ENCODE measurements around the gene RFC1. TPM values are rescaled to one million over a fixed set of nuclear protein-coding genes. Genes with fewer than 3 reads are reported as not detected.
"Not testable (repeated sequence)": the region's sequence is repeated elsewhere in the genome, so short reads cannot be mapped to it uniquely, and the experiment has no call there.

RFC1 gene
- polyA plus RNA-seq, 6 donors from 2014 or later, result 9.0 to 54.7 (median 37.9) TPM

DNA sequence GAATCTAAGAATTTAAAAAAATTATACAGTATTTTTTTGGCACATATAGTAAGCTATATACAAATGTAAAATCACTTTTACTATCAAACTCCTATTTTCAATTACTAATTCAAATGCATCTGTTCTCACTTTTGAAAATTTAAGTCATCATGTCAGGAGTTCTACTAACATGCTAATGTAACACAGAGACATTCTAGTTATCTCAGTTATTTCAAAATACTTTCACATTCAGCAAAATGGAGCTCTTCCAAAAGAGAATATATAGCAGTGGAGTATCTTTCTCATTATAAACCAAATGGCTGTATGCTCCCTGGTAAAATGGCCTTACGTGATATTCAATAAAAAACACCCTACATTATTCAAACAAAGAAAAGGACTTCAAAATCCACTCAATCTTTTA is 42.3 kb downstream of the RFC1 start:
- no peak overlapping the region for H3K4me3 Mint-ChIP-seq
- H3K27ac Mint-ChIP-seq, result peak overlapping the region in 2 of 6 donors; percentile 41 to 47
- ATAC-seq (ENCODE audit: low read depth in 2 of 2) (no peak), DNase-seq (no peak)
- H3K36me3 Mint-ChIP-seq, result peaks cover 34 to 45% of the 10 kb centered on the region in 2 donors
- peaks cover 0 to 5% (median 3%) of the 10 kb centered on the region in 3 donors for H3K4me1 Mint-ChIP-seq
- no peaks in the 10 kb centered on the region for H3K27me3 Mint-ChIP-seq
- H3K9me3 Mint-ChIP-seq, result no peaks in the 10 kb centered on the region

GRCh38 chr4:39320381-39321115 is 45.6 kb downstream of the RFC1 start:
- no peak overlapping the region for H3K27ac Mint-ChIP-seq
- ATAC-seq (ENCODE audit: low read depth in 2 of 2), result no peak

GRCh38 chr4:39319676-39320075 is 46.5 kb downstream of the RFC1 start:
- no peaks in the 10 kb centered on the region for H3K4me1 Mint-ChIP-seq
- ATAC-seq (ENCODE audit: low read depth in 2 of 2), result no peak
- peaks cover 3 to 18% of the 10 kb centered on the region in 2 donors for H3K36me3 Mint-ChIP-seq
- H3K4me3 Mint-ChIP-seq, result no peak overlapping the region
- no peaks in the 10 kb centered on the region for H3K9me3 Mint-ChIP-seq
- no peaks in the 10 kb centered on the region for H3K27me3 Mint-ChIP-seq
- DNase-seq, result no peak
- no peak overlapping the region for H3K27ac Mint-ChIP-seq

More at GRCh38 chr4:39320381-39321115, 45.6 kb downstream of the RFC1 start:
- Mint-ChIP-seq H3K36me3 (peaks cover 12 to 25% of the 10 kb centered on the region in 2 donors), H3K4me1 (no peaks in the 10 kb centered on the region), H3K9me3 (no peaks in the 10 kb centered on the region), H3K27me3 (no peaks in the 10 kb centered on the region), H3K4me3 (no peak overlapping the region)
- DNase-seq, result no peak

- Mint-ChIP-seq H3K36me3 (peaks cover 26 to 28% of the 10 kb centered on the region in 2 donors), H3K27ac (no peak overlapping the region)
Observed at GRCh38 chr4:39312816-39313215, 53.3 kb downstream of the RFC1 start.

DNA sequence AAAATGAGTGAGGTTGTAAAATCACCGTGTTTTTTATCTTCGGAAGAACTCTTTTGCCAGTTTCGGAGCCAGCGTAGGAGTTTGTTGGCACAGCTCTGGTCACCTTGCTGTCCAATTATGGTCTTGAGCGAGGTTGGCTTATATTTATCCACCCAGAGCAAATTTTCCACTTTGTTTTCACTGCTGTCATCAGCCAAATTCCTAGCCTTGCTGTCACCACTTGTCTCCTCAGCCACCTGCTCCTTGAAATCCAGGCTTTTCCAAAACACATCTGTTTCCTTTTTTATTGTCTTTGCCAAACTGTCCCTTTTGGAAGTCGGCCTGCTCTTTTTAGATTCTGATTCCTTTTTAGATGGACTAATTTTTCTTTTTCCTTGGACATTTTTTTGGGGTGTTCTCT is 57.6 kb downstream of the RFC1 start:
- Mint-ChIP-seq H3K4me1 (peaks cover 0 to 8% (median 0%) of the 10 kb centered on the region in 3 donors), H3K27ac (peak overlapping the region in 3 of 6 donors; percentile 8 to 79 (median 68)), H3K4me3 (no peak overlapping the region), H3K36me3 (peaks cover 27 to 38% of the 10 kb centered on the region in 2 donors), H3K27me3 (no peaks in the 10 kb centered on the region), H3K9me3 (no peaks in the 10 kb centered on the region)
- ATAC-seq (ENCODE audit: low read depth in 2 of 2) (no peak), DNase-seq (no peak)

More at GRCh38 chr4:39312816-39313215, 53.3 kb downstream of the RFC1 start:
- Mint-ChIP-seq H3K27me3 (no peaks in the 10 kb centered on the region), H3K9me3 (no peaks in the 10 kb centered on the region), H3K4me3 (no peak overlapping the region), H3K4me1 (peaks cover 0 to 8% (median 0%) of the 10 kb centered on the region in 3 donors)
- no peak for ATAC-seq (ENCODE audit: low read depth in 2 of 2)
- no peak for DNase-seq

DNA sequence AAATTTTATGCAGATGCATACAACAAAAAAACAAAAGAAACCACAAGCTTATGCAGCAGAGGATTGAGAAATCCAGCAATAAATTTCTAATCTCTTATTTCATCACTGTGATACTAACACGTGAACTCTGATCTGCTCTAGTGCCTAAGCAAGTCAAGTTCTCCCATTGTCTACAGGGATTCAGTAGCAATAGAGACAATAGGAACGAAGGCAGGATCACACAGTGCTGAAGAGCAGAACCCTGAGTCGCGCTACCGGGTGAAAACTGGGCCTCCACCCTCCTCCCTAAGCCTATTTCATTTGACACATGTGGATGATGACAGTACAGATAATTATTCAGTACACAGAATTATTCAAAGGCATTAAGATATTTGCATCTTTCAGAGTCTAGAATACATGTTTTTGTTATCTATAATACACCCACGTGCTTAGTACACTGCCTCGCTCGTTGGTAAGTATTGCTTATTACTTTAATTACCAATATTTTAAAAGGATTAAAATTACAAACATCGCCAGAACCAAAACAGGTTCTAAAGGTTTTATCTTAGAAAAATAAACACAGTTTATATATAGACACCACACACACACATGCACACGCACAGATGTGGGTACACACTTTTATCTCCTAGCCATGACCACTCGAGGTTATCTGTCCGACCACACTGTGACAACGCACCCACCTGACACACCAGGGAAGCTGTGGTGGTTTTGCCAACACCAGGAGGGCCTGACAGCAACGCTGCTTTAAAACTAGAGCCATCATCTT is 60.1 kb downstream of the RFC1 start:
- H3K4me1 Mint-ChIP-seq, result peaks cover 0 to 8% (median 0%) of the 10 kb centered on the region in 3 donors
- H3K36me3 Mint-ChIP-seq, result peaks cover 31 to 32% of the 10 kb centered on the region in 2 donors
- no peak overlapping the region for H3K4me3 Mint-ChIP-seq
- no peaks in the 10 kb centered on the region for H3K27me3 Mint-ChIP-seq
- ATAC-seq (ENCODE audit: low read depth in 2 of 2), result no peak
- peak overlapping the region in 2 of 6 donors; percentile 23 to 57 for H3K27ac Mint-ChIP-seq
- no peaks in the 10 kb centered on the region for H3K9me3 Mint-ChIP-seq
- no peak for DNase-seq

- DNase-seq (no peak), ATAC-seq (ENCODE audit: low read depth in 2 of 2) (no peak)
- no peaks in the 10 kb centered on the region for H3K27me3 Mint-ChIP-seq
- H3K9me3 Mint-ChIP-seq, result no peaks in the 10 kb centered on the region
- H3K27ac Mint-ChIP-seq, result peak overlapping the region in 1 of 6 donors; percentile 8
- no peak overlapping the region for H3K4me3 Mint-ChIP-seq
- peaks cover 26 to 37% of the 10 kb centered on the region in 2 donors for H3K36me3 Mint-ChIP-seq
- peaks cover 0 to 8% (median 0%) of the 10 kb centered on the region in 3 donors for H3K4me1 Mint-ChIP-seq
Observed at GRCh38 chr4:39304651-39305050, 61.5 kb downstream of the RFC1 start.

- no peaks in the 10 kb centered on the region for H3K27me3 Mint-ChIP-seq
- peaks cover 19 to 32% of the 10 kb centered on the region in 2 donors for H3K36me3 Mint-ChIP-seq
- peak overlapping the region in 1 of 6 donors; percentile 14 for H3K27ac Mint-ChIP-seq
- H3K9me3 Mint-ChIP-seq, result no peaks in the 10 kb centered on the region
- DNase-seq (no peak), ATAC-seq (ENCODE audit: low read depth in 2 of 2) (no peak)
- peaks cover 0 to 7% (median 0%) of the 10 kb centered on the region in 3 donors for H3K4me1 Mint-ChIP-seq
- H3K4me3 Mint-ChIP-seq, result no peak overlapping the region
Observed at GRCh38 chr4:39303871-39304270, 62.3 kb downstream of the RFC1 start.

- no peak for DNase-seq
- Mint-ChIP-seq H3K27me3 (no peaks in the 10 kb centered on the region), H3K27ac (peak overlapping the region in 1 of 6 donors; percentile 61), H3K36me3 (peaks cover 9 to 36% of the 10 kb centered on the region in 2 donors), H3K9me3 (no peaks in the 10 kb centered on the region), H3K4me3 (no peak overlapping the region), H3K4me1 (no peaks in the 10 kb centered on the region)
- no peak for ATAC-seq (ENCODE audit: low read depth in 2 of 2)
Observed at GRCh38 chr4:39302901-39303300, 63.3 kb downstream of the RFC1 start.

DNA sequence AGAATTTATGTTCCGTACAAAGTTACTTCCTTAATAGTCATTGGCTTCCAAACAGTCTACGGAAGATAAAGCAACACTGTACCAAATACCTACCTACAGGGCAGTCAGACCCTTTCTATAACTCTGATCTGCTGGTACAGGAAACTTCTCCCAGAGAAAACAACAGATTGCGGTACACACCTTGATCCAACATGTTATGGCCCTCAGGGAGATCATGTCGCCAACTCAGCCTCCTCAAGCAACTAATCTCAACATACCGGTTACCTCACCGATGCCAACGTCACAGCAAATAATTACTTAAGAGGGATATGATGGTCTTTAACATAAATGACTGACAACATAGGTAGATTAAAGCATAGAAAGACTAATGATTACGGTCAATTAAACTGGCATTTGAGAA is 70.4 kb downstream of the RFC1 start:
- no peaks in the 10 kb centered on the region for H3K27me3 Mint-ChIP-seq
- H3K4me3 Mint-ChIP-seq, result no peak overlapping the region
- ATAC-seq (ENCODE audit: low read depth in 2 of 2) (no peak), DNase-seq (no peak)
- H3K27ac Mint-ChIP-seq, result no peak overlapping the region
- no peaks in the 10 kb centered on the region for H3K4me1 Mint-ChIP-seq
- no peaks in the 10 kb centered on the region for H3K9me3 Mint-ChIP-seq
- H3K36me3 Mint-ChIP-seq, result peaks cover under 1 to 40% of the 10 kb centered on the region in 2 donors

- not testable (repeated sequence) for H3K4me1 Mint-ChIP-seq; ATAC-seq (ENCODE audit: low read depth in 2 of 2)
- H3K27ac Mint-ChIP-seq, result peak overlapping the region in 1 of 6 donors; percentile 52
Observed at GRCh38 chr4:39292433-39292832, 73.7 kb downstream of the RFC1 start.

GRCh38 chr4:39291686-39292085 is 74.5 kb downstream of the RFC1 start:
- DNase-seq, result no peak
- Mint-ChIP-seq H3K27ac (no peak overlapping the region), H3K27me3 (no peaks in the 10 kb centered on the region), H3K36me3 (peaks cover 17 to 48% of the 10 kb centered on the region in 2 donors), H3K4me3 (no peak overlapping the region), H3K4me1 (no peaks in the 10 kb centered on the region), H3K9me3 (no peaks in the 10 kb centered on the region)
- no peak for ATAC-seq (ENCODE audit: low read depth in 2 of 2)

More at GRCh38 chr4:39292433-39292832, 73.7 kb downstream of the RFC1 start:
- not testable (repeated sequence) for DNase-seq, H3K9me3 Mint-ChIP-seq, H3K4me3 Mint-ChIP-seq, H3K27me3 Mint-ChIP-seq
- peaks cover 17 to 42% of the 10 kb centered on the region in 2 donors for H3K36me3 Mint-ChIP-seq

- H3K27ac Mint-ChIP-seq, result peak overlapping the region in 1 of 6 donors; percentile 12
- no peak for ATAC-seq (ENCODE audit: low read depth in 2 of 2)
- no peaks in the 10 kb centered on the region for H3K4me1 Mint-ChIP-seq
- H3K27me3 Mint-ChIP-seq, result no peaks in the 10 kb centered on the region
- DNase-seq, result no peak
- peaks cover 17 to 44% of the 10 kb centered on the region in 2 donors for H3K36me3 Mint-ChIP-seq
- no peak overlapping the region for H3K4me3 Mint-ChIP-seq
- H3K9me3 Mint-ChIP-seq, result no peaks in the 10 kb centered on the region
Observed at GRCh38 chr4:39287223-39287622, 78.9 kb downstream of the RFC1 start.

DNA sequence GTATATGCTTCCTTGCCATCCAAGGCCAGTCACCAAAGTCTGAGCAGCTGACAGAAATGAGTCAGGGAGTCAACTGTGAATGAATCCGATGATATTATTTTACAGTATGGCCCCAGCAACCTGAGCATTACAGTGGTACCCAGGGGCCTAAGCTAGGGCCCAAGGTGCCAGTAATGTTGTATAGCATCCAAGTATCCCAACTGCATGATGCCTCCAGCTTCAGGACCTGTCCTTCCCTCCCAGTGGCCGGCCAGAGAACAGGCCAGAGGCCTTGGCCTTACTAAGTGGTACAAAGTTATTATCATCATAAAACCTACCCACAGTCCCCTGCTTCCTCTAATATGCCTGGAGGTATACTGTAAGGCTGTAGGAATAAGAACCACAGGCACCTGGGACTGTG is 79.9 kb downstream of the RFC1 start:
- ATAC-seq (ENCODE audit: low read depth in 2 of 2), result no peak
- Mint-ChIP-seq H3K4me1 (no peaks in the 10 kb centered on the region), H3K36me3 (peaks cover 17 to 35% of the 10 kb centered on the region in 2 donors), H3K27ac (peak overlapping the region in 2 of 6 donors; percentile 2 to 4), H3K9me3 (no peaks in the 10 kb centered on the region), H3K4me3 (no peak overlapping the region), H3K27me3 (no peaks in the 10 kb centered on the region)
- DNase-seq, result no peak
